NCI-H510A (cell line): ENCODE results near the gene EHBP1L1.
A peak's percentile ranks its signal among the peaks of the same experiment; 100 is the strongest.

ENCODE experiments used
- DNase-seq: peaks from one replicate; lab custom pipeline; 2025; lab: John Stamatoyannopoulos, UW

Gene EHBP1L1

DNA sequence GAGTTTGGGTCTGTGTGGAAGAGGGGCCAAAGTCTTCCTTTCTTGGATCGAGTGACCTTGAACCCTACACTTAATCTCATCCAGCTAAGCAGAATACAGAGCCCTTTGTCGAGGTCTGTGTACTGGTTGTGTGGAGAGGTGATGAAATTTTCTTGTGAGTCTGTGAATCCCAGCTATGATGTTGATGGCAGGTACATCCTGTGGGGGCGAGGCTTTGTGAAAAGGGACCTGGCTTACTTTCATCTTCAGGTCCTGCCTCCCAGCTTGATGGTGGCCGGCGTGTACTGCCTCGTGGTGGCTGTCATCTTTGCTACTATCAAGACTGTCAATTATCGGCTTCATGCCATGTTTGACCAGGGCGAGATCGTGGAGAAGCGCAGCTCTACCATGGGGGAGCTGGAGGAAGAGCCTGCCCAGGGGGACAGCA lies 40.7 kb downstream of the EHBP1L1 start:
- DNase-seq = no peak

DNA sequence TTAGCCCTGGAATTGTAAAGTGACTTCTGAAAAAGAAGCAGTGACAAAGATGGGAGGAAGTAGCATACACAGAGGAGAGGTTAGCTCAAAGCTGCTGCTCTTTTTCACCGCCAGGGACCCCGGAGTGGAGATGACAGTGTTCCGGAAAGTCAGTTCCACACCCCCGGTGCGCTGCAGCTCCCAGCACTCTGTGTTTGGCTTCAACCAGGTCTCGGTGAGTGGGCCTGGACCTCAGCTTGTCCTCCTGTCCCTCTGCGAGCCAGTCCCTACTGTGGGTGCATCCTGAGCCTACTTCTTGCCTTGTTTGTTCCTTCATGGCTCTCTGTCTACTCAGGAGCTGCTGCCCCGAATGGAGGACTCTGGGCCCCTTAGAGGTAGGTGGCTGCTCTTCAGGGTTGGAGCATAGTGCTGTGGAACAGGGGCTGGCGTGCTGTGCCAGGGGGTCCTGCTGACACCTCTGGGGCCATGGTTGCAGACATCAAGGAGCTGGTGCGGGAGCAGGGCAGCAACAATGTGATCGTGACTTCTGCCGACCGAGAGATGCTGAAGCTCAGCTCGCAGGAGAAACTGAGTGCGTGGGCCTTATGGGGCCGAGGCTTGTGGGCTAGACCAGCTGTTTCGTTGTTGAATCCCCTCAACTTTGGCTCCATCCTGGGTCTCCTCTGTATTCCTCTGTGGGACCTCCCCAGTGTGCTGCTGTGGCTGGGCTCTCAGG lies 41.4 kb downstream of the EHBP1L1 start:
- DNase-seq = no peak

DNA sequence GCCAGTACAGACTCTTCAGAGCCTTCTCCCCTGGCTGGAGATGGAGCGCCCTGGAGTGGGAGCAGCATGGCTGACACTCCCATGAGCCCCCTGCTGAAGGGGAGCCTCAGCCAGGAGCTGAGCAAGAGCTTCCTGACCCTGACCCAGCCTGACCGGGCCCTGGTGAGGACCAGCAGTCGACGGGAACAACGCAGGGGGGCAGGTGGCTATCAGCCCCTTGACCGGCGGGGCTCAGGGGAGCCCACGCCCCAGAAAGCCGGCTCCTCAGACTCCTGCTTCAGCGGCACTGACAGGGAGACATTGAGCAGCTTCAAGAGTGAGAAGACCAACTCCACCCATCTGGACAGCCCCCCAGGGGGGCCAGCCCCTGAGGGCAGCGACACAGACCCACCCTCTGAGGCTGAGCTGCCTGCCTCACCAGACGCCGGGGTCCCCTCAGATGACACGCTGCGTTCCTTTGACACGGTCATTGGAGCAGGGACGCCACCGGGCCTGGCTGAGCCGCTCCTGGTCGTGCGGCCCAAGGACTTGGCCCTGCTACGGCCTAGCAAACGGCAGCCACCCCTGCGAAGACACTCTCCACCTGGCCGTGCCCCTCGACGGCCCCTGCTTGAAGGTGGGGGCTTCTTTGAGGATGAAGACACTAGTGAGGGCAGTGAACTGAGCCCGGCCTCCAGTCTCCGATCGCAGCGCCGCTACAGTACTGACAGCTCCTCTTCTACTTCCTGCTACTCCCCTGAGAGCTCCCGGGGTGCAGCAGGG lies 42.3 kb downstream of the EHBP1L1 start:
- no peak for DNase-seq

DNA sequence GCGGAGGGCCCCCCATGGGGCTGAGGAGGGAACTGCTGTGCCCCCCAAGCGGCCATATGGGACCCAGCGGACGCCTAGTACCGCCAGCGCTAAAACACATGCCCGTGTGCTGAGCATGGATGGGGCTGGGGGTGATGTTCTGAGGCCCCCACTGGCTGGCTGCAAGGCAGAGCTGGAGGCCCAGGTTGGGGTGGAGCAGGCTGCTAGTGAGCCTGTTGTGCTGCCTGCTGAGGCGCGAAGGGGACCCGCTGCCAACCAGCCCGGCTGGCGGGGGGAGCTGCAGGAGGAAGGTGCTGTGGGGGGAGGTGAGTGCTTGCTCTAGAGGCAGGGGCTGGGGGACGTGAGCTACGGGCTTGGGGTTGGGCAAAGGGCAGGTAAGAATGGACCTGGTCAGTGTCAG lies 42.9 kb downstream of the EHBP1L1 start:
- DNase-seq = no peak

DNA sequence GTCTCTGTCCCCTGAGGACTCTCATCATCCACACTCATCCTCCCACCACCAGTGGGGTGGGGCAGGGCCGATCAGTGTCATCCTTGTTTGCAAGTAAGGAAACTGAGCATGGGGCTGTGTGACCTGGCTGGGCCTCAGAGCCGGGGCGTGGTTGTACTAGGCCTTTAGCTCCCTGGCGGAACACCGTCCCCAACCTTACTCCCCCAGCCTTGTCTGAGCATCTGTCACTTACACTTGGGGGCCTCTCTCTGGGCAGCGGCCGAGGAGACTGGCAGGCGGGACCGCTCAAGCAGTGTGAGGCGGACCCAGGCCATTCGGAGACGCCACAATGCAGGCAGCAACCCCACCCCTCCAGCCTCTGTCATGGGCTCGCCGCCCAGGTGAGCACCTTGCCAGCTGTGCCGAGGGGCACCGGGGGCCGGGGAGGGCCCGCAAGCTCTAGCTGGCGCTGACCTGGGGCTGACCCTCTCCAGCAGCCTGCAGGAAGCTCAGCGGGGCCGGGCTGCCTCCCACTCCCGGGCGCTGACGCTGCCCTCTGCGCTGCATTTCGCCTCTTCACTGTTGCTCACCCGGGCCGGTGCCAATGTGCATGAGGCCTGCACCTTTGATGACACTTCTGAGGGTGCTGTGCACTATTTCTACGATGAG lies 43.6 kb downstream of the EHBP1L1 start:
- no peak for DNase-seq

DNA sequence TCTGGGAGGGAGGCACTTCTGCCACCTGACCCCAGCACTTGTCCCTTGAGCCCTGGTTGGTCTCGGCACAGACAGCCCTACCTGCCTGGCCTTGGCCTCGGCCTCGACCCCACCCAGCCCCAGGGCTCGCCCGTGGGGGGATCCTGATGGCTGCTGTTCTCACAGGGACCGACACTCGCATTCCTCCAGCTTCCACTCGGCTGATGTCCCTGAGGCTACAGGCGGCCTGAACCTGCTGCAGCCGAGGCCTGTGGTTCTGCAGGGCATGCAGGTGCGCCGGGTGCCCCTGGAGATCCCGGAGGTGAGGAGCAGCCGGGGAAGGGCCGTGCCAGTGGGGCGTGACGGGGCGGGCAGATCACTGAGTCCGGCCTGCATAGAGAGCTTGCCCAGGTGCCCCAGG lies 44.8 kb downstream of the EHBP1L1 start:
- DNase-seq = no peak

DNA sequence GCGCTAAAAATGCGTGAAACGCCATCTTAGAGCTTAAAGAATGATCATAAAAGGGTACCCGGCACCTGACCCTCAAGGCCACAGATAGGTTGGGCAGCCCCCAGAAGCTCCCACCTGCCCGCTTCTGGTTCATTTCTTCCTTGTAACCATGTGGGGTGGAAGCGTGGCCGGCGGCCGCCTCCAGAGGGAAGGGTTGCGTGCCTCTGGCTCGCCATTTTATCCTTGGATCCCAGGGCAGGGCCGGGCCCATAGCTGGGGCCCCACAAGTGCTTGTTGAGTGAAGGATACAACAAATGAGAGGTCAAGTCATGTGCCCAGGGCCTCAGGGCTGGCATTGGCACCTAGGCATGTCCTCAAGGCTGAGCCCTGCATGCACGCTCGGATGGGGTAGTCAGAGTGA lies 45.6 kb downstream of the EHBP1L1 start:
- no peak for DNase-seq

DNA sequence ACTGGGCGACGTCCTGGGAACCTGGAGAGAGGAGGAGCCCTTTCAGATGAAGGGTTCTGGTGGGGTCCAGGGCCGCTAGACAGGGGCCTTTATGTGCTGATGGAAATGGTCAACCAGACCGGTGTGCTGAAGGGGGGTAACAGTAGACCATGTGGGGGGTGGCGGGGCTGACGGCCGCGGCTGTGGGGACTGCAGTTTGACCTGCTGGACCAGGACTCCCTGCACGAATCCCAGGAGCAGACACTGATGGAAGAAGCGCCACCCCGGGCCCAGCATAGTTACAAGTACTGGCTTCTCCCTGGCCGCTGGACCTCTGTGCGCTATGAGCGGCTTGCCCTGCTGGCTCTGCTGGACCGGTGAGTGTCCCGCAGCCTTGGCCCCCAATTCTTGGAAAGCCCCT lies 46.2 kb downstream of the EHBP1L1 start:
- no peak for DNase-seq

DNA sequence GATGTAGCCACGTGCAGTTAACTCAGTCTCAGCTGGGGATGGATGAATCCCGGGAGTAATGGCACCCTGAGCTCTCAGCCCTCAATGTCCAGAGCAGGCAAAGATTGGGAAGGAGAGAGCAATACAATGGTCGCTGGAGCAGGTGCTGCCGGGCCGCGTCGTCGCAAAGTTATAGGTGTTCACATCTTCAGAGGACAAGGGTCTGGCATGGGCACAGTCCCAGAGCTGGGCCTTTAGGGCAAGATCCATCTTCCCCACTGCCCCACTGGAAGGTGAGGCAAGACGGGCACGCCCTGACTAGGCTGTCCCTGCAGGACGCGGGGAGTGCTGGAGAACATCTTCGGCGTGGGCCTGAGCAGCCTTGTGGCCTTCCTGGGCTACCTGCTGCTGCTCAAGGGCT lies 47.3 kb downstream of the EHBP1L1 start:
- DNase-seq = no peak

DNA sequence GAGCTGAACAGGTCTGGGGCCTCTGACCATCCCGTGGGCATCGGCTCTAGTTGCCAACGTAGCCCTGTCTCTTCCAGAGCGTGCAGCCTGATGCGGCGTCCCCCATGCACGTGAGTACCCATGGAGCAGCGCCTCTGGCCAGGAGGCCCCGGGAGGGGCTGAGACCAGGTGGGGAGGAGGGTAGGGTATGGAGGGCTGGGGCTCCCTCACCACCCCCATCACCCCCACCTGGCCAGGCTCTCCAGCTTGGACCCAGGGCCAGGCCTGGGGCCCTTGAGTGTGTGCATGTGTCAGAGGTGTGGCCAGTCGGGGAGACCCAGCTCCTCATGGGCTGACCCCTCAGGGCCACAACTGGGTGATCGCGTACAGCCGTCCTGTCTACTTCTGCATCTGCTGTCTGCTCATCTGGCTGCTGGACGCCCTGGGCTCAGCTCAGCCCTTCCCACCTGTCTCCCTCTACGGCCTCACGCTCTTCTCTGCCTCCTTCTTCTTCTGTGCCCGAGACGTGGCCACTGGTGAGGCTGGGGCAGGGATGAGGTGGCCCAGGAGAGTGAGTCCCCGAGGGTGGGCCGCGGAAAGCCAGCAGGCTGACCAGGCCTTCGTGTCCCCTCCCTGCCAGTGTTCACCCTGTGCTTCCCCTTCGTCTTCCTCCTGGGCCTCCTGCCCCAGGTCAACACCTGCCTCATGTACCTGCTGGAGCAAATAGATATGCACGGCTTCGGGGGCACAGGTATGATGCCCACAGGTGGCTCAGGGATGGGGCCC lies 48.2 kb downstream of the EHBP1L1 start:
- DNase-seq = no peak

DNA sequence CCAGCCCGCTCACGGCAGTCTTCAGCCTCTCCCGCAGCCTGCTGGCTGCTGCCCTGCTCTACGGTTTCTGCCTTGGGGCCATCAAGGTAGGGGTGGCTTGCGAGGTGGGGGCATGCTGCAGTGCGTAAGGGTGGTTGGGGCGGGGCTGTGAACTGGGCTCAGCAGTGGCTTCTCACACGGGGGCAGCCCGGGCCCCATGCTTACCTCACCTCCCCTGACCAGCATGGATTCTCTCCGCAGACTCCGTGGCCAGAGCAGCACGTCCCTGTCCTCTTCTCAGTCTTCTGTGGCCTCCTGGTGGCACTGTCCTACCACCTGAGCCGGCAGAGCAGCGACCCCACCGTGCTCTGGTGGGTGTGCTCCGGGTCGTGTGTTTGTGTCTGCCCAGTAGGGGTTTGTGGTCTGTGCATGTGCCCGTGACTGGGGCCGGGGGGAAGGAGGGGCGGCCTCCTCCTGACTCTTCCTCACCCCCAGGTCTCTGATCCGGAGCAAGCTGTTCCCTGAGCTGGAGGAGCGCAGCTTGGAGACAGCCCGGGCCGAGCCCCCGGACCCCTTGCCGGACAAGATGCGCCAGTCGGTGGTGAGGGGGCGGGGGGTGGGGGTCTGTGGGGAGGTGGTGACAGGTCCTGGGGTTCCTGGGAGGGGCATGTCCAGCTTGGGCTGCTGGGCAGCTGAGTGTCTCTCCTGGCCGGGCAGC lies 49.2 kb downstream of the EHBP1L1 start:
- no peak for DNase-seq

DNA sequence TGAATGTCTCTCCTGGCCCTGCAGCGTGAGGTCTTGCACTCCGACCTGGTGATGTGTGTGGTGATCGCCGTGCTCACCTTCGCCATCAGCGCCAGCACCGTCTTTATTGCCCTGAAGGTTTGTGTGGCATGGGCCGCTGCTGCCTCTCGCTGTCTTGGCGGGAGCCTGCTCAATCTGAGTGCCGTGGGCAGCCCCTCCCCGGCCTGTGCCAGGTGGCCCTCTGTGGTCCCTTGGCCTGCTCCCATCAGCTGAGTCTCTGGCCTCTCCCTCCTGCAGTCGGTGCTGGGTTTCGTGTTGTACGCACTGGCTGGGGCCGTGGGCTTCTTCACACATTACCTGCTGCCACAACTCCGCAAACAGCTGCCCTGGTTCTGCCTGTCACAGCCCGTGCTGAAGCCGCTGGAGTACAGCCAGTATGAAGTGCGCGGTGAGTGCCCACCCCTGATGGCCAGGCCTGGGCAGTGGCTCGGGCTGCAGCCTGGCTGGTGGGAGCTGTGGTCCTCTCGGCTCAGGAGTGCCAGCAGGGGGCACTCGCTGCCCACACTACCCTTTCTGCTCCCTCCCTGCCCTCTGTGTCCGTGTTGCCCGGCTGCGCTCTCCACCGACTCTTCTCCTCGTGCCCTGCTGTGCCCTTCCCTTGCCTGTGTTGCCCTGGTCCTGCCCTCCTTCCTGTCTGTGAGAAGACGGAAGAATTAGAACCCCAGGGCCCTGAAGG lies 49.9 kb downstream of the EHBP1L1 start:
- peak; percentile 30 for DNase-seq

DNA sequence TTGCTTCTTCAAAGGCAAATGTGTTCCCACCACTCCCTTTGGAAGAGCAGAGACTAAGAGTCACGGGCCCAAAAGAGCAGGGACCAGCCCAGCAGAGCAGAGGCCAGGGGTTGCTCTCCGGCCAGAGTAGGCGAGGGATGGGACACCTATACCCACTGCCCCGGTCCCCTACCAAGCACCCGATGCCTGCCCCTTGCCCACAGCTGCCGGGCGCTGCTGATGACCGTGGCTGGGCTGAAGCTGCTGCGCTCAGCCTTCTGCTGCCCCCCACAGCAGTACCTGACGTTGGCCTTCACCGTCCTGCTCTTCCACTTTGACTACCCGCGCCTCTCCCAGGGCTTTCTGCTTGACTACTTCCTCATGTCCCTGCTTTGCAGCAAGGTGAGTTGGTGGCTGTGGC lies 51.3 kb downstream of the EHBP1L1 start:
- no peak for DNase-seq

DNA sequence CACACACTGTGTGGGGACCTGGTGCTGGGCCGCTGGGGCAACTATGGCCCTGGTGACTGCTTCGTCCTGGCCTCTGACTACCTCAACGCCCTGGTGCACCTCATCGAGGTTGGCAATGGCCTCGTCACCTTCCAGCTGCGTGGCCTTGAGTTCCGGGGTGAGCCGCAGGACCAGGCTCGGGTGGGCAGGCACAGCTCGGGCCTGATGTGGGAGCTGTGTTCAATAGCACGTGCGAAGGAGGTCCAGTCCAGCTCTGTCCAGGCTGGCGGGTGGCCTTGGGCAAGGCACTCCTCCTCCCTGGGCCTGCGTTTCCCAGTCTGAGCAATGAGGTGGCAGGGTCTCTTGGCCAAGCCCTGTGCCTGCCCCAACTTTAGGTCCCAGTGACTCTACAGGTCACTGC lies 53.7 kb downstream of the EHBP1L1 start:
- no peak for DNase-seq

DNA sequence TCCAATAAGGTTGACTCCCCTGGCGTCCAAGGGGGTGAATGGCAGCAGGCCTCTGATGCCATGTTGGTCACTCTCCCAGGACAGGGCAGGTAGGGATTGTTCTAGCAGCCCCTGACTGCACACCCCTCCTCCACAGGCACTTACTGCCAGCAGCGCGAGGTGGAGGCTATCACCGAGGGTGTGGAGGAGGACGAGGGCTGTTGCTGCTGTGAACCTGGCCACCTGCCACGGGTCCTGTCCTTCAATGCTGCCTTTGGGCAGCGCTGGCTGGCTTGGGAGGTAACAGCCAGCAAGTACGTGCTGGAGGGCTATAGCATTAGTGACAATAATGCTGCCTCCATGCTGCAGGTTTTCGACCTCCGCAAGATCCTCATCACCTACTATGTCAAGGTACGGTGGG lies 54.4 kb downstream of the EHBP1L1 start:
- no peak for DNase-seq

DNA sequence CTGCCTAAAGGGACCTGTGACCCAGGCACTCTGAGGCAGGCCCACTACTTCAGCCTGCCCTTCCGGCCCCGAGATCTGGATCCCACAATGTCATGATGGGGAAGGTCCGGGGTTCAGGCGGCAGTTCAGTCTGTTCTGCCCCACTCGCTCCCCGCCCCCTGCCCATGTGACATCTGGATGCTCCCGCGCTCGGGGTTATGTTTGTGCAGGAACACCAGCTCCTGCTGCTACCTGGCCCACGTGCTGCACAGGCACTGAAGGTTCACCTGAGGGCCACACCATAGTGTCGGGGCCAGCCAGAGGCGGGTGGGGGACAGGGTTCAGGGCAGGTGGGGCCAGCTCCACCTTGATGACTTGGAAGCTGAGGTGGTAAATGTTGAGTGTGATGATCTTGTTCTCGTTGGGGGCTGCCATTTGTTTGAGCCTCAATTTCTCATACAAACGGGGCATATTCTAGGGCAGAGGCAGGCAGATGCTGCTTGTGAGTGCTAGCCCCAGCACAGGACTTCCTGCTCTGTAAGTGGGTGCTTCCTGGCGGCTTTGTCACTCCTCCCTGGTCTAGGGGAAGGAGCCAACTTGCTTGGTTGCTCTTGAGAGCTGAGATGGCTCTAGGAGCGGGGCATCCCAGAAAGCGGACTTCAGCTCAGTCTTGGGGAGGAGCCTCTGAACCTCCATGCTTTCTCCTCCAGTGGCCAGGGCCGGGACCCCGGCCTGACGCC lies 57.7 kb downstream of the EHBP1L1 start:
- no peak for DNase-seq

DNA sequence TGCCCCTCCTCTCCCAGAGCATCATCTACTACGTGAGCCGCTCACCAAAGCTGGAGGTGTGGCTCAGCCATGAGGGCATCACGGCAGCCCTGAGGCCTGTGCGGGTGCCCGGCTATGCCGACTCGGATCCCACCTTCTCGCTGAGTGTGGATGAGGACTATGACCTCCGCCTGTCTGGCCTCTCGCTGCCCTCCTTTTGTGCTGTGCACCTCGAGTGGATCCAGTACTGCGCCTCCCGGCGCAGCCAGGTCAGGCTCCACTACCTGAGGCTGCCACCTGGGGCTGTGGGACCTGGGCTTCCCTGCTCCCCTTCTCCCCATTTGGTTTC lies 58.2 kb downstream of the EHBP1L1 start:
- DNase-seq = no peak

DNA sequence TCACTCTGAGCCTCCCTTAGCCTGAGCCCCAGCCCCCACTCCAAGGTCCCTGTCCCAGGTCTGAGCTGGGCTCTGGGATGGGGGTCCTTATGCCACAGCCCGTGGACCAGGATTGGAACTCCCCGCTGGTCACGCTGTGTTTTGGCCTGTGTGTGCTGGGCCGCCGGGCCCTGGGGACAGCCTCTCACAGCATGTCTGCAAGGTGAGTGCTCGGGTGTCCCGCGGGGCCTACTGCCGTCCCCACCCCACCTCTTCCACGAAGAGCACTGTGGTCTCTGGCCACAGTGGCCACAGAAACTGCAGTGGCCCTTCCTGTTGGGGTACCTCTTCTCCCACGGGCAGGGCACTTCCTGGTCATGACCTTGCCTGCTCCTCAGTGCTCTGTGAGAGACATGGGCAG lies 58.6 kb downstream of the EHBP1L1 start:
- DNase-seq = no peak

DNA sequence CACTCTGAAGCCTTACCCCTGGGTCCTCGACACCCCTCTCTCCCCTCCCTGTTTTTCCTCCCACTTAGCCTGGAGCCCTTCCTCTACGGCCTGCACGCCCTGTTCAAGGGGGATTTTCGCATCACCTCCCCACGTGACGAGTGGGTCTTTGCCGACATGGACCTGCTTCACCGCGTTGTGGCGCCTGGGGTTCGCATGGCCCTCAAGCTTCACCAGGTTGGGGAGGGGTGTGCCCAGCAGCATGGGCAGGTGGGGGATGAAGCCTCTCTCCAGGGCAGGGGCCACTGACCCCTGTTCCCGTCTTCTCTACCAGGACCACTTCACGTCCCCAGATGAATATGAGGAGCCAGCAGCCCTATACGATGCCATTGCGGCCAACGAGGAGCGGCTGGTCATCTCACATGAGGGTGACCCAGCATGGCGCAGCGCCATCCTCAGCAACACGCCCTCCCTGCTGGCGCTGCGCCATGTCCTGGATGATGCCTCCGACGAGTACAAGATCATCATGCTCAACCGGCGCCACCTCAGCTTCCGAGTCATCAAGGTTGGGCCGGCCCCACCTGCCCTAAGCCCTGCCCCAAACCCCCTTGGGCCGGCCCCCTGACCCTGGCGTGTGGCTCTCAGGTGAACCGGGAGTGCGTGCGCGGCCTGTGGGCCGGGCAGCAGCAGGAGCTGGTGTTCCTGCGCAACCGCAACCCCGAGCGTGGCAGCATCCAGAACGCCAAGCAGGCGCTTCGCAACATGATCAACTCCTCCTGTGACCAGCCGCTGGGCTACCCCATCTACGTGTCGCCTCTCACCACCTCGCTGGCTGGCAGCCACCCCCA lies 59.3 kb downstream of the EHBP1L1 start:
- no peak for DNase-seq
